GM12878 (cell line): ENCODE data around the gene RBM43. TPM values are rescaled to one million over a fixed set of nuclear protein-coding genes. Genes with fewer than 3 reads are reported as not detected.

ENCODE experiments used
- ATAC-seq: fragments of 200-7000 bp; cut with Tn5 transposase; 3 replicates; pipeline ENCODE4 v1.9.1; 2020; ENCODE audit warnings: mild to moderate bottlenecking, moderate library complexity
- BruUV-seq: library from RNA; stranded (reverse); fragments of 400-500 nt; replicated peaks from 2 replicates; lab custom pipeline; 2021; lab: Mats Ljungman, UMichigan
- CTCF ChIA-PET: fragments of 300-600 bp; sonication (Branson Sonifier 250); formaldehyde crosslinking; extraction: SDS; loops from one replicate; lab custom pipeline; 2021; ENCODE audit warnings: inconsistent platforms; lab: Yijun Ruan, JAX
- POLR2A ChIA-PET: fragments of 350-600 bp; formaldehyde crosslinking; extraction: SDS; loops from one replicate; lab custom pipeline; 2021; ENCODE audit warnings: inconsistent platforms; lab: Charles Lee
- RAD21 ChIA-PET: fragments of 300-600 bp; sonication (Branson Sonifier 250); formaldehyde crosslinking; loops from one replicate; lab custom pipeline; 2023; ENCODE audit warnings: antibody characterized with exemption; ENCODE audit not compliant: unreplicated experiment; lab: Charles Lee
- SMC1A ChIA-PET: fragments of 300-600 bp; sonication (Branson Sonifier 250); formaldehyde crosslinking; loops from one replicate; lab custom pipeline; 2023; ENCODE audit not compliant: unreplicated experiment, uncharacterized antibody; lab: Charles Lee
- DNase-seq: peaks from one replicate; pipeline ENCODE4 v3.0.0-alpha.2; 2011; ENCODE audit warnings: low read depth, low spot score
- FAIRE-seq: peaks from 3 replicates; lab custom pipeline; 2011; peaks lifted over from hg19 to GRCh38; lab: Jason Lieb, UNC
- H2AFZ ChIP-seq: 2 replicates; pipeline ENCODE4 v1.6.0; 2011; ENCODE audit warnings: low read depth, low read length, control low read depth; ENCODE audit not compliant: control insufficient read depth
- H3K27ac ChIP-seq: 2 replicates; pipeline ENCODE4 v1.5.1; 2011; ENCODE audit warnings: control low read depth; ENCODE audit not compliant: control insufficient read depth, insufficient read depth
- H3K27me3 ChIP-seq, 2 experiments: replicated peaks in 1 of 2; 2 replicates each; pipeline versions ENCODE4 v1.6.0 to v1.6.1; 2011; ENCODE audit warnings: low read length in 1 of 2; ENCODE audit not compliant: control insufficient read depth in 2 of 2, insufficient read depth in 2 of 2
- H3K36me3 ChIP-seq, 2 experiments: 2 replicates each; pipeline ENCODE4 v1.5.1; 2011; ENCODE audit warnings: low read length in 1 of 2; ENCODE audit not compliant: control insufficient read depth in 2 of 2, insufficient read depth in 2 of 2
- H3K4me1 ChIP-seq: 2 replicates; pipeline ENCODE4 v1.6.1; 2011; ENCODE audit warnings: mild to moderate bottlenecking, low read length, moderate library complexity, mixed read lengths; ENCODE audit not compliant: control insufficient read depth, insufficient read depth
- H3K4me2 ChIP-seq: 2 replicates; pipeline ENCODE4 v1.6.0; 2011; ENCODE audit warnings: control low read depth; ENCODE audit not compliant: control insufficient read depth, insufficient read depth
- H3K4me3 ChIP-seq: fragments of 200-600 bp; sonication (generic); 2 replicates; pipeline ENCODE4 v1.5.1; 2016
- H3K79me2 ChIP-seq: 2 replicates; pipeline ENCODE4 v1.6.0; 2011; ENCODE audit warnings: low read length; ENCODE audit not compliant: control insufficient read depth, insufficient read depth
- H3K9ac ChIP-seq: 2 replicates; pipeline ENCODE4 v1.8.0; 2011; ENCODE audit warnings: low read length, control low read depth, mixed read lengths; ENCODE audit not compliant: control insufficient read depth, insufficient read depth
- H3K9me3 ChIP-seq: replicated peaks from 3 replicates; pipeline ENCODE4 v1.5.1; 2011; ENCODE audit warnings: mild to moderate bottlenecking, low read length; ENCODE audit not compliant: control insufficient read depth, insufficient read depth
- H4K20me1 ChIP-seq: 2 replicates; pipeline ENCODE4 v1.6.0; 2011; ENCODE audit not compliant: control insufficient read depth, insufficient read depth
- BCL3 ChIP-seq: IDR thresholded peaks from 2 replicates; pipeline ENCODE4 v1.6.1; 2011; ENCODE audit warnings: borderline replicate concordance, low read depth, mild to moderate bottlenecking, moderate library complexity, low read length; ENCODE audit not compliant: insufficient read depth, poor library complexity, severe bottlenecking
- CREB1 ChIP-seq: IDR thresholded peaks from 2 replicates; pipeline ENCODE4 v1.6.1; 2012; ENCODE audit warnings: low read depth, mild to moderate bottlenecking, inconsistent platforms
- KAT2A ChIP-seq: conservative IDR thresholded peaks from 2 replicates; pipeline ENCODE4 v1.6.1; 2011; ENCODE audit warnings: low read depth, low read length; ENCODE audit not compliant: control insufficient read depth
- LARP7 ChIP-seq: fragments of 450-650 bp; IDR thresholded peaks from 2 replicates; pipeline ENCODE4 v1.6.1; 2017; ENCODE audit warnings: mild to moderate bottlenecking
- MAX ChIP-seq: IDR thresholded peaks from 2 replicates; pipeline ENCODE4 v1.6.1; 2012; ENCODE audit warnings: low read depth, low read length, improper control_type of control experiment
- MTA2 ChIP-seq: fragments of 450-650 bp; IDR thresholded peaks from 2 replicates; pipeline ENCODE4 v1.6.1; 2016; ENCODE audit warnings: low read depth, mild to moderate bottlenecking, moderate library complexity
- NR2F1 ChIP-seq: fragments of 450-650 bp; conservative IDR thresholded peaks from 2 replicates; pipeline ENCODE4 v1.6.1; 2017; ENCODE audit warnings: mild to moderate bottlenecking
- NRF1 ChIP-seq: conservative IDR thresholded peaks from 2 replicates; pipeline ENCODE4 v1.6.1; 2011; ENCODE audit warnings: mild to moderate bottlenecking, low read depth, low read length, improper control_type of control experiment
- POLR2AphosphoS2 ChIP-seq: IDR thresholded peaks from 2 replicates; pipeline ENCODE4 v1.6.1; 2011; ENCODE audit warnings: low read depth, mild to moderate bottlenecking, low read length, improper control_type of control experiment, moderate library complexity
- RFX5 ChIP-seq: IDR thresholded peaks from 2 replicates; pipeline ENCODE4 v1.6.1; 2011; ENCODE audit warnings: low read depth, low read length, improper control_type of control experiment
- SMC3 ChIP-seq: IDR thresholded peaks from 2 replicates; pipeline ENCODE4 v1.6.1; 2011; ENCODE audit warnings: low read length, improper control_type of control experiment, borderline replicate concordance
- TARDBP ChIP-seq: IDR thresholded peaks from 2 replicates; pipeline ENCODE4 v1.6.1; 2016; ENCODE audit warnings: borderline replicate concordance
- TCF12 ChIP-seq: IDR thresholded peaks from 2 replicates; pipeline ENCODE4 v1.6.1; 2011; ENCODE audit warnings: low read depth, mild to moderate bottlenecking, low read length
- YBX1 ChIP-seq: fragments of 450-650 bp; IDR thresholded peaks from 2 replicates; pipeline ENCODE4 v1.6.1; 2016; ENCODE audit warnings: antibody characterized with exemption
- in situ Hi-C: fragments of 300-500 bp; cut with MboI; formaldehyde crosslinking; loops from 9 replicates; pipeline ENCODE4 v1.14.3; 2018; ENCODE audit warnings: mixed read lengths
- intact Hi-C: fragments of 100-400 bp; cut with micrococcal nuclease; formaldehyde crosslinking; loops from one replicate; pipeline ENCODE4 v1.14.2; 2022; ENCODE audit not compliant: unreplicated experiment
- polyA plus RNA-seq, 11 experiments: library from polyadenylated mRNA; depleted of rRNA in 4 of 11; unstranded in 6 of 11; stranded (reverse) in 5 of 11; fragments of >200 nt; fragmentation: Nextera tagmentation in 4 of 11; fragmentation: Illumina TruSeq in 1 of 11; extraction: Ambion mirVana in 4 of 11; extraction: Trizol in 1 of 11; gene quantifications; 1 replicate in 1 of 11; 2 replicates in 10 of 11; pipeline versions ENCODE4 v1.2.1 to v1.2.3, GENCODE V29; 2011 to 2016; ENCODE audit warnings: inconsistent platforms in 2 of 11, missing spikeins in 2 of 11, low read depth in 1 of 11
- total RNA-seq, 4 experiments: library from RNA; depleted of rRNA in 3 of 4; stranded (reverse); fragments of >200 nt in 3 of 4; fragmentation: Illumina TruSeq in 1 of 4; extraction: Trizol in 1 of 4; gene quantifications; 2 replicates each; pipeline versions ENCODE4 v1.2.1 to v1.2.3, GENCODE V29; 2013 to 2021
- TF ChIP-seq, protein P1 (sequence below): fragments of 450-650 bp; IDR thresholded peaks from 2 replicates; pipeline ENCODE4 v1.6.1; 2016; ENCODE audit warnings: mild to moderate bottlenecking

Gene RBM43
- total and polyA plus RNA-seq, 10 of the 15 experiments (the other 5 are each of a cell fraction or from before 2014, with no cell fraction given), result 0.86 to 5.3 (median 2.6) TPM

- TF ChIP-seq MAX (no peak), CREB1 (no peak), MTA2 (no peak), NR2F1 (no peak), BCL3 (no peak), RFX5 (no peak), TCF12 (no peak), KAT2A (no peak)
- TF ChIP-seq, all 136 proteins: peak for 0
Measured at GRCh38 chr2:151230627-151231140, 31.0 kb downstream of the RBM43 start (continued).

- no peaks in the 10 kb centered on the region for H3K4me1 ChIP-seq
- DNase-seq (no peak), ATAC-seq (no peak), FAIRE-seq (no peak)
- in situ Hi-C loops (no loop called here), intact Hi-C loops (no loop called here)
- no peak overlapping the region for H2AFZ ChIP-seq
- no peaks in the 10 kb centered on the region for H3K79me2 ChIP-seq
- no peak overlapping the region for H3K4me3 ChIP-seq
- no peak overlapping the region for H3K9ac ChIP-seq
- ChIA-PET POLR2A (interaction anchor here (0.6 kb wide), 1 partner anchor 14 kb away, joined by 3 read pairs; no protein-coding TSS in a partner anchor), SMC1A (interaction anchor here (1.7 kb wide), 1 partner anchor 10 kb away, joined by 4 read pairs; no protein-coding TSS in a partner anchor), RAD21 (interaction anchor here (1.1 kb wide), 1 partner anchor 10 kb away, joined by 4 read pairs; no protein-coding TSS in a partner anchor), CTCF (interaction anchor here (1.3 to 2.5 kb wide), 2 partner anchors 10 to 11 kb away, joined by 4 to 12 read pairs; no protein-coding TSS in a partner anchor)
- H3K27me3 ChIP-seq, result no peaks in the 10 kb centered on the region; a peak in 1 of 4 replicates
- BruUV-seq, result no TSS peak
- H4K20me1 ChIP-seq, result no peaks in the 10 kb centered on the region
- H3K4me2 ChIP-seq, result no peak overlapping the region
- no peaks in the 10 kb centered on the region for H3K36me3 ChIP-seq
- no peaks in the 10 kb centered on the region for H3K9me3 ChIP-seq
- no peak overlapping the region for H3K27ac ChIP-seq
- TF ChIP-seq TARDBP (no peak), LARP7 (no peak), SMC3 (no peak), YBX1 (no peak), NRF1 (no peak), BCL3 (no peak), POLR2AphosphoS2 (no peak)
- TF ChIP-seq, protein P1, sequence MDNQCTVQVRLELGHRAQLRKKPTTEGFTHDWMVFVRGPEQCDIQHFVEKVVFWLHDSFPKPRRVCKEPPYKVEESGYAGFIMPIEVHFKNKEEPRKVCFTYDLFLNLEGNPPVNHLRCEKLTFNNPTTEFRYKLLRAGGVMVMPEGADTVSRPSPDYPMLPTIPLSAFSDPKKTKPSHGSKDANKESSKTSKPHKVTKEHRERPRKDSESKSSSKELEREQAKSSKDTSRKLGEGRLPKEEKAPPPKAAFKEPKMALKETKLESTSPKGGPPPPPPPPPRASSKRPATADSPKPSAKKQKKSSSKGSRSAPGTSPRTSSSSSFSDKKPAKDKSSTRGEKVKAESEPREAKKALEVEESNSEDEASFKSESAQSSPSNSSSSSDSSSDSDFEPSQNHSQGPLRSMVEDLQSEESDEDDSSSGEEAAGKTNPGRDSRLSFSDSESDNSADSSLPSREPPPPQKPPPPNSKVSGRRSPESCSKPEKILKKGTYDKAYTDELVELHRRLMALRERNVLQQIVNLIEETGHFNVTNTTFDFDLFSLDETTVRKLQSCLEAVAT, result no peak
Measured at GRCh38 chr2:151228847-151229512, 32.7 kb downstream of the RBM43 start.
